Skeletal muscle satellite cell (primary cell): ENCODE measurements around the gene CHPF2.

Experiments used
- H3K27me3 ChIP-seq: 2 replicates; pipeline ENCODE4 v1.7.0; 2013; ENCODE audit warnings: low read length; ENCODE audit not compliant: control insufficient read depth, insufficient read depth
- H3K36me3 ChIP-seq: 2 replicates; pipeline ENCODE4 v1.7.0; 2013; ENCODE audit warnings: mild to moderate bottlenecking, control low read depth, low read length; ENCODE audit not compliant: insufficient read depth
- H3K4me1 ChIP-seq: 2 replicates; pipeline ENCODE4 v1.7.0; 2013; ENCODE audit warnings: low read length; ENCODE audit not compliant: control insufficient read depth, insufficient read depth
- H3K4me2 ChIP-seq: 2 replicates; pipeline ENCODE4 v1.7.0; 2013; ENCODE audit warnings: mild to moderate bottlenecking, low read length
- H3K4me3 ChIP-seq: 2 replicates; pipeline ENCODE4 v1.7.0; 2013; ENCODE audit warnings: low read length
- H3K9ac ChIP-seq: 2 replicates; pipeline ENCODE4 v1.7.0; 2013; ENCODE audit warnings: mild to moderate bottlenecking, low read depth, low read length, moderate library complexity
- H3K9me3 ChIP-seq: replicated peaks from 2 replicates; pipeline ENCODE4 v1.7.0; 2013; ENCODE audit warnings: mild to moderate bottlenecking, control low read depth, low read length

The CHPF2 gene

DNA sequence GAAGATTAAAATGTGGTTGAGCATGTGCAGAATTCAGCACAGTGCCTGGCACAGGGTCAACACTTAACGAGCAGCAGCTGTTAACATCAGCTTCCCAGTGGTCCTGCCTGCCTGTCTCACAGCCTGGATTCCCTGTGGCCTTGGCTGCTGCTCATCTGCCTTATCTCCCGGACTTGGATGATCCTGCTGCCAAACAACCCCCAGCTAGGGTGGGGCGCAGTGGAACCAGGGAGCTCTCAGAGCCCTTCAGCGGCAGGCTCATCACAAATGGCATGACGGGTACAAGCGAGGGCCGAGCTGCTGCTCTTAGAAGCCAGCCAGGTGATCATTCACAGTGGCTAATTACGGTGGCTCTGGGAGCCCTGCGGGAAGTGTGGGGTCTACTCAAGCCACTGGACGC lies 29.2 kb downstream of the CHPF2 start:
- H3K9me3 ChIP-seq: no peaks in the 10 kb centered on the region
- H3K4me3 ChIP-seq: no peak overlapping the region
- H3K36me3 ChIP-seq: no peaks in the 10 kb centered on the region
- H3K27me3 ChIP-seq: peaks cover 72% of the 10 kb centered on the region
- H3K9ac ChIP-seq: no peak overlapping the region
- no peak overlapping the region for H3K4me2 ChIP-seq
- H3K4me1 ChIP-seq: no peaks in the 10 kb centered on the region

DNA sequence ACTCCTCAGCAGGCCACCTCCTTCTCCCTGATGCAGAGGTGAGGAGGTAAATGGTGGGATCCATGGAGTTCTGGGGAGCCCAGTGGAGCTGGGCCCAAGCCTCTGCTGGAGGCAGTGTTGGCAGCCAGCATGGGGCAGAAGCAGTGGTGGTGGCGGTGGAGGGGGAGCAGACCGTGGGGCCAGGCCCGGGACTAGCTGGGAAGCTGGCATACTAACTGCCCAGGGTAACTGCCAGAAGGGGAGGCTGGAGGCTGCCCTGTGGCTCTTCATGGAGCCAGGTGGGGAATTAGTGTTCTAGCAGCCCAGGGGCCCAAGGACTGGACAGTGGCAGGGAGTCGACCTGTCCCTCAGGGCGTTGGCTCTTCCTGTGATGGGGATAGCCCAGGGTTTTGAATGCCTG lies 32.3 kb downstream of the CHPF2 start:
- H3K4me3 ChIP-seq: no peak overlapping the region
- H3K27me3 ChIP-seq: peaks cover 60% of the 10 kb centered on the region
- no peak overlapping the region for H3K4me2 ChIP-seq
- no peaks in the 10 kb centered on the region for H3K4me1 ChIP-seq
- H3K9me3 ChIP-seq: no peaks in the 10 kb centered on the region
- no peaks in the 10 kb centered on the region for H3K36me3 ChIP-seq
- H3K9ac ChIP-seq: no peak overlapping the region

DNA sequence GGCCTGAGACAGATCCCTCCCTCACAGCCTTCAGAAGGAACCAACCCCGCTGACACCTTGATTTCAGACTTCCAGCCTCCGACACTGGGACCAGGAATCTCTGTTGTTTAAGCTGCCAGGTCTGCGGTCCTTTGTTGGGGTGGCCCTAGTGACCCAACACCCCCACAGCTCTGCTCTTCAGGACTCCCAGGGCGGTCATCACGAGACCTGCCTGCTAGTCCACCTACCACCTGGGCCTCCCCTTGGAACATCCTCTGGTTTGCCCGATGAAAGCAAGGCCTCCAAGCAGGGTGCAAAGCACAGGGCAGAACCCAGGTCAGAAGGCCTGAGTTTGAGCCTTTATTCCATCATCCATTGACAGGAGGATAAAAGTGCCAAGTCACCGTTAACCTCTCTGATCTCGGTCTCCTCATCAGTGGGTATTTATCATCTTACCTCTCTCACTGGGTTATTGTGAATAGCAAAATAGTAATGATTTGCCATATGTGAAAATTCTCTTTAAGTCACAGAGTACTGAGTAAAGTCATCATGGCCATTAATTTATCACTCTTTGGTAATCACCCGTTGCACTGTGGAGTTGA lies 33.2 kb downstream of the CHPF2 start:
- H3K9me3 ChIP-seq: no peaks in the 10 kb centered on the region
- no peak overlapping the region for H3K4me2 ChIP-seq
- H3K36me3 ChIP-seq: no peaks in the 10 kb centered on the region
- H3K4me1 ChIP-seq: no peaks in the 10 kb centered on the region
- H3K4me3 ChIP-seq: no peak overlapping the region
- H3K9ac ChIP-seq: no peak overlapping the region
- peaks cover 55% of the 10 kb centered on the region for H3K27me3 ChIP-seq

GRCh38 chr7:151269511-151269910 lies 37.2 kb downstream of the CHPF2 start:
- H3K9me3 ChIP-seq: no peaks in the 10 kb centered on the region
- H3K9ac ChIP-seq: no peak overlapping the region
- no peak overlapping the region for H3K4me3 ChIP-seq
- H3K4me2 ChIP-seq: no peak overlapping the region
- H3K4me1 ChIP-seq: no peaks in the 10 kb centered on the region
- peaks cover 29% of the 10 kb centered on the region for H3K27me3 ChIP-seq
- no peaks in the 10 kb centered on the region for H3K36me3 ChIP-seq

DNA sequence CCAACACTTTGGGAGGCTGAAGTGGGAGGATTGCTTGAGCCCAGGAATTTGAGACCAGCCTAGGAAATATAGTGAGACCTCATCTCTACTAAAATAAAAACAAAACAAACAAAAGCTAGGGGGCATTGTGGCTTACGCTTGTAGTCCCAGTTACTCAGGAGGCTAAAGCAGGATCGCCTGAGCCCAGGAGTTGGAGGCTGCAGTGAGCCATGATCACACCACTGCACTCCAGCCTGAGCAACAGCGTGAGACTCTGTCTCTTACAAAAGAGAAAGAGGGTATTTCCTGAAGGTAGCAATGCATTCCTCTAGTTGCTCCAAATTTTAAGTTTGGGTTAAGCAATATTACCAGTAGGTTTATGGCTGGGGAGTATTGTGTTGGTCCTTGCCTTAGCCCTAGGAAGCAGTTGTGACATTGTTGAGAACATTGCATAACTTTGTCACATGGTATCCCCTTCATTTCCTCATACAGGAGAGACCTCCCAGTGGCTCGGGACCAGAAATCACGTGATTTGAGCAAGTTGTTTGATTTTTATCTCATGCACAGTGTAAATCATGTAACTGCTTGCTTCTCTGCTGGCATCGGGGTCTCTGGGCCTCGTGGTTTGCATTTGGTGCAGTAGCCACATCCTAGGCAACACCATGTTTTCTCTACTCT lies 39.5 kb downstream of the CHPF2 start:
- H3K4me1 ChIP-seq: no peaks in the 10 kb centered on the region
- H3K9me3 ChIP-seq: no peaks in the 10 kb centered on the region
- no peak overlapping the region for H3K9ac ChIP-seq
- no peak overlapping the region for H3K4me3 ChIP-seq
- H3K36me3 ChIP-seq: no peaks in the 10 kb centered on the region
- H3K4me2 ChIP-seq: no peak overlapping the region
- peaks cover 18% of the 10 kb centered on the region for H3K27me3 ChIP-seq

DNA sequence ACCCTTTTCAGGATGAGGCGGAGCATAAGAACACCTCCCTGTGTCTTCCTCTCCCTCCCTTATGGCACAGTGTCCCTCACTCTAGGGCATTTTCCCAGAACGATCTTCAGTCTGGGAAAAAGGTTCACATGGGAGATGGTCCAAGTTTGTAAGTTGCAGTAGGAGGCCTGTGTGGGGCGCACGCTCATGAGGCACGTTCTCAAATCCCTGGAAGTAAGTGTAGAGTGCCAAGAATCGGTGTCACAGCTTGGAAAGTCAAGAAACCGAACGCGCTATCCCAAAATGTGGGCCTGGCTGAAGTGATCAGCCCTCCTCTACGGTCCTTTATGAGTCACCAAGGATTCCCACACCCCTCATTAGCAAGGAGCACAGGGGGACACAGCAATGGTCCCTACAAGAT lies 40.1 kb downstream of the CHPF2 start:
- Histone ChIP-seq H3K4me3 (no peak overlapping the region), H3K4me2 (no peak overlapping the region), H3K9me3 (no peaks in the 10 kb centered on the region), H3K36me3 (no peaks in the 10 kb centered on the region), H3K4me1 (peaks cover 4% of the 10 kb centered on the region), H3K9ac (no peak overlapping the region), H3K27me3 (peaks cover 15% of the 10 kb centered on the region)

GRCh38 chr7:151272877-151273276 lies 40.6 kb downstream of the CHPF2 start:
- H3K4me2 ChIP-seq: no peak overlapping the region
- H3K4me3 ChIP-seq: no peak overlapping the region
- H3K27me3 ChIP-seq: peaks cover 17% of the 10 kb centered on the region
- H3K4me1 ChIP-seq: peaks cover 5% of the 10 kb centered on the region
- H3K36me3 ChIP-seq: no peaks in the 10 kb centered on the region
- no peaks in the 10 kb centered on the region for H3K9me3 ChIP-seq
- H3K9ac ChIP-seq: no peak overlapping the region

DNA sequence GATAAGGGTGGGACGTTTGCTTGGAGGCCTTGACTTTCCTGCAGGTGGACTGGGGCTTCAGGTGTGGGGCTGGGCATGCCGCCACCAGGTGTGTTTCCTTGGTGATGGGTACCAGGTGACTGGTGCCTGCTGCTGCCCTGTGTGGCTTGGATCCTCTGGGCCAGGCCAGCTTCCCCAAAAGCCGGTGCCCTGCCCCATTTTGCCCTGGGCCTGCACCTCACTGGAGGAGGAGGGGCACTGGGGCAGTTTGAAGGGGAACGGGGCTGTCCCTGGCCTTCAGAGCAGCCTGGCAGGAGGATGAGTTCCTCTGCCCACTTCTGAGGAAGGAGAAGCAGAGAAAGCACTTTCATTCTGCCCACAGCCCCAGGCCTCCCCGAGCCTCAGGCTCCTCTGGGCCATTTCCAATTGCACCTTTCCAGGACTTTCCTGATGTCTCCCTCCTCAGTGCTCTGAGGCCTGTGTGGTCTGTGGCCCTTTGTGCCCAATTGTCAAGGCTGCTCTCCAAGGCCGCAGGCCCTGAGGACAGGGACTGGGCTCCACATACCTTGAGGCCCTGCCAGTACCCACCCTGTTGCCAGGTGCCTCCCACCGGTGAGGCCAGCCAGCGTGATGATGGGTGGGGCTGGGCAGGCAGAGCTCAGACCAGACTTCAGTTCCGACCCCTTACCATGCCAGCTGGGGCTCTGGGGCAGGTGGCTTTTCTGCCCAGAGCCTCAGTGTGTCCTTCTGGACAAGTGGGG lies 41.5 kb downstream of the CHPF2 start:
- Histone ChIP-seq H3K27me3 (peaks cover 22% of the 10 kb centered on the region), H3K4me1 (peaks cover 5% of the 10 kb centered on the region), H3K9me3 (no peaks in the 10 kb centered on the region), H3K4me3 (no peak overlapping the region), H3K4me2 (no peak overlapping the region), H3K36me3 (no peaks in the 10 kb centered on the region), H3K9ac (no peak overlapping the region)

DNA sequence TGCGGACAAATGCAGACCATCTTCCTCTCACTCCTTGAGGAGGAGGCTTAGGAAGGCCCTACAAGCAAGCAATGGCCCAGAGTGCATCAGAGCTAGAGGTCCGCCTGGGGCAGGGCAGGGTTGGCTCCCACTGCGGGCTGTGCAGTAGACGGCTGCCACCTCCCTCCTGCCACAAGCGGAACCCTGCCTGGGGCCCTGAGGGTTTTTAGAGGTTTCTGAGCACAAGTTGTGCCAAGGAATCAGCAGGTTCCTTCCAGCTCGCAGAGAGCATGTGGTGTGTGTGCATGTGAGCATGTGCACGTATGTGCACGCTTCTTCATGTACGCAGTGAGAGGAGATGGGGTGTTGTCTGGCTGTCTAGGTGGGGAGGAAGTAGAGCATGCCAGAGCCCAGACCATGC lies 42.1 kb downstream of the CHPF2 start:
- Histone ChIP-seq H3K4me3 (no peak overlapping the region), H3K9ac (no peak overlapping the region)

GRCh38 chr7:151274936-151275812 lies 42.9 kb downstream of the CHPF2 start:
- H3K36me3 ChIP-seq: no peaks in the 10 kb centered on the region
- H3K9me3 ChIP-seq: no peaks in the 10 kb centered on the region
- peaks cover 28% of the 10 kb centered on the region for H3K27me3 ChIP-seq
- peaks cover 5% of the 10 kb centered on the region for H3K4me1 ChIP-seq
- H3K9ac ChIP-seq: no peak overlapping the region
- no peak overlapping the region for H3K4me2 ChIP-seq
- H3K4me3 ChIP-seq: no peak overlapping the region

More for the DNA sequence above, 42.1 kb downstream of the CHPF2 start:
- Histone ChIP-seq H3K4me2 (no peak overlapping the region), H3K9me3 (no peaks in the 10 kb centered on the region), H3K27me3 (peaks cover 28% of the 10 kb centered on the region), H3K36me3 (no peaks in the 10 kb centered on the region), H3K4me1 (peaks cover 5% of the 10 kb centered on the region)
